ENCODE results near the gene UGGT2.
"Not testable (repeated sequence)": the region's sequence is repeated elsewhere in the genome, so short reads cannot be mapped to it uniquely, and the experiment has no call there.

Gene UGGT2

GRCh38 chr13:96046449-96047126 is 6.6 kb downstream of the UGGT2 start:
- DNase-seq (ENCODE audit: low read depth in 2 of 2), result not testable (repeated sequence)

- no peak for DNase-seq (ENCODE audit: low read depth in 2 of 2)
These were observed 9.0 kb downstream of the UGGT2 start for GRCh38 chr13:96044238-96044637.

DNA sequence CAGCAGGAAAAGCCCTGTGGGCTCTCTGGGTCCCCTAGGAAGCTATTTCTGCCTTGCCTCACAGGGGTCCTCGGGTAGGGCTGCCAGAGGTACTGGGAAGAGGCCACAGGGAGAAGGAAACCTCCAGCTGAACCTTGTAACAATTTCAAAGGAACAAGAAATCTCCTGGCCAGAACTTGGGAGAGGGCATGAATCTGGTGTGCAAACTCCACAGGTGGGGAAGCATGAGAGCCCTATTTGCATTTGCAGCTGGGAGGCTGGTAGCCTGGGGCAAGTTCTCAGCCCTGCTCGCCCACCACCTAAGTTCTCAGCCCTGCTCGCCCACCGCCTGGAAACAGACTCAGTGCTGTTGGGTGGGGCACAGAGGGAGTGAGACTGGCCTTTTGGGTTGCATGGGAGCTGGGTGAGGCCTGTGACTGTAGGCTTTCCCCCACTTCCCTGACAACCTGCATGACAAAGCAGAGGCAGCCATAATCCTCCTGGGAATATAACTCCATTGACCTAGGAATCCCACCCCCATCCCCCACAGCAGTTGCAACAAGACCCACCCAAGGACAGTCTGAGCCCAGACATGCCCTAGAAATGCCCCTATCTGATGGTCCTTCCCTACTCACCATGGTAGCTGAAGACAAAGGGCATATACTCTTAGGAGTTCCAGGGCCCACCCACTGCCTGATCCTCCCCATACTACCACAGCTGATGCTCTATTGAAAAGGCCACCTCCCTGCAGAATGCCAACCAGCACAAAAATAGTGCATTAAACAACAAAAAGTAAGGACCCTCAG is 11.7 kb downstream of the UGGT2 start:
- no peak for DNase-seq (ENCODE audit: low read depth in 2 of 2)

DNA sequence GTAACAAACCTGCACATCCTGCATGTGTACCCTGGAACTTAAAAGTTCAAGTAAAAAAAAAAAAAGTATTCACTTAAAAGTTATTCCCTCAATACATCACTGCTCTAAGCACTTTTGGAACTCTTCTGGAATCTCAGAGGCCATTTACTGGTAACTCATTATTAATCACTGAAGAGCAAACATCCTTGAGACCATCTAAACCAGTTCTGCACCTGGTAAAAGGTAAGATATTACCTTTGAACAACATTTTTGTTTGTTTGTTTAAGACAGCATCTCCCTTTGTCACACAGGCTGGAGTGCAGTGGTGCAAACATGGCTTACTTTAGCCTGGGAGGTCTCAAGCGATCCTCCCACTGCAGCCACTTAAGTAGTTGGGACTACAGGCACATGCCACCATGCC is 16.7 kb downstream of the UGGT2 start:
- no peak for DNase-seq (ENCODE audit: low read depth in 2 of 2)

GRCh38 chr13:96034662-96035061 is 18.5 kb downstream of the UGGT2 start:
- no peak for DNase-seq (ENCODE audit: low read depth in 2 of 2)

- no peak for DNase-seq (ENCODE audit: low read depth in 2 of 2)
These were observed 19.8 kb downstream of the UGGT2 start for GRCh38 chr13:96033220-96034015.

DNA sequence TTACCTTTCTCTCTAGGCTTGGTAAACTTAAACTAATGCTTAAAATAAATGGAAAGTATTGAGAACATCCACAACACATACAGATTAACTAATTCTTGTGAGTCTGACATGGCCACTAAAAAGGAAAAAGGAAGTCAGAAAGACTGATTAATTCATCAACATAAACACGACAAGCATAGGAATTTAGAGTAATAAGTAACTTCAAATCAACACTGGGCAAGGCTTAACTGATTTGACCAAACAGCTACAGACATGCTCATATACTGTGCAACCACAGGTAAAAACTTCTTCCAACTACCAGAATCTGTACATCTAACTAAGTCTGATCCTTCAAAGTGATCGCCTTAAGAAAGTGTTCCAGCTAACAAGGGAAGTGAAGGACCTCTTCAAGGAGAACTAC is 20.5 kb downstream of the UGGT2 start:
- DNase-seq (ENCODE audit: low read depth in 2 of 2), result no peak

DNA sequence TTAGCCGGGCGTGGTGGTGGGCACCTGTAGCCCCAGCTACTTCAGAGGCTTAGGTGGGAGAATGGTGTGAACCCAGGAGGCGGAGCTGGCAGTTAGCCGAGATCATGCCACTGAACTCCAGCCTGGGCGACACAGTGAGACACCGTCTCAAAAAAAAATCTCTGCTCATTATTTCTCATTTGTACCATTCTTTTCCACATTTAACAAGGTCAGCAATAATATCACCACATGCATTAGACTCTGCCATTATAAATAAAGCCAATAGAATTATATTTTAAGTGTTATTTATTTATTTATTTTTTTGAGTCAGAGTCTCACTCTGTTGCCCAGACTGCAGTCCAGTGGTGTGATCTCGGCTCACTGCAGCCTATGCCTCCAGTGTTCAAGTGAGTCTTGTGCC is 24.2 kb downstream of the UGGT2 start:
- DNase-seq (ENCODE audit: low read depth in 2 of 2), result no peak

- no peak for DNase-seq (ENCODE audit: low read depth in 2 of 2)
These were observed 25.7 kb downstream of the UGGT2 start for GRCh38 chr13:96027496-96027895.

GRCh38 chr13:96025283-96025682 is 27.9 kb downstream of the UGGT2 start:
- no peak for DNase-seq (ENCODE audit: low read depth in 2 of 2)

DNA sequence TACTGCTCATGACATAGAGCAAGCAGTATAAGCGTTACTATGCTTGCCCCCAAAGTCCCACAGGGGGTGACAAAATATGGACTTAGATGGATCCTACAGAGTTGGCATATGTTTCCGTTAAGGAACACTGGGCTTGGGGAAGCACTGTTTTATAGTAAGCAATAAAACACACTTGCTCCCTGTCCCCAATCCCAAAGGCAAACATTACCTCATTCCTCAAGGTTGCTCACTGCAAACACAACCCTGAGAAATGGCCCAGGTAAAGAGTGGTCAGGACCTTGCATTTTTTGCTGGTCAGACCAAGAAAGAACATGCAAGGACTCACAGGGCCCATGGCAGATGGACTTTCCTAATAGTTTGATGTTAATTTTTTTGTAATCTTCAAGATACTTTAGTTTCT is 32.3 kb downstream of the UGGT2 start:
- DNase-seq (ENCODE audit: low read depth in 2 of 2), result no peak

DNA sequence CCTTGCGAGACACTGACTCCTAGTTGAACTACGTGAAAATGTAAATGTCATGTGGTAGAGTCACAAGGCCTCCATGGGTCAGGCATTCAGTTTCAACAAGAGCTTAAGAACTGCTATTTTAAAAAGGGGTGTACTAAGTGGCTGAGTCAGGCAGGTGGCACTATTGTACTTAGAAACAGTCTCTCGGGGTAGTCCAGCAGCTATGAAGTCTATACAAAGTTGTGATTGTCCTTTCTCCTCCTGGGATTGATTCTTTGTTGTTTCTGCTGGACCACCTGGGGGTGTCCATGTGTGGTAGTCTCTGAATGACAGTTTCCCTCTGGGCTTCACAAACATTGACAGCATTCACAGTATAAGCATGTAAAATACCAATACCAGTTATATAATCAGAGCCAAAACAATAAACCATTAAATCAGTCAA is 33.0 kb downstream of the UGGT2 start:
- DNase-seq (ENCODE audit: low read depth in 2 of 2), result no peak

GRCh38 chr13:96018135-96018534 is 35.1 kb downstream of the UGGT2 start:
- no peak for DNase-seq (ENCODE audit: low read depth in 2 of 2)

GRCh38 chr13:96011291-96011872 is 41.8 kb downstream of the UGGT2 start:
- DNase-seq (ENCODE audit: low read depth in 2 of 2), result no peak

DNA sequence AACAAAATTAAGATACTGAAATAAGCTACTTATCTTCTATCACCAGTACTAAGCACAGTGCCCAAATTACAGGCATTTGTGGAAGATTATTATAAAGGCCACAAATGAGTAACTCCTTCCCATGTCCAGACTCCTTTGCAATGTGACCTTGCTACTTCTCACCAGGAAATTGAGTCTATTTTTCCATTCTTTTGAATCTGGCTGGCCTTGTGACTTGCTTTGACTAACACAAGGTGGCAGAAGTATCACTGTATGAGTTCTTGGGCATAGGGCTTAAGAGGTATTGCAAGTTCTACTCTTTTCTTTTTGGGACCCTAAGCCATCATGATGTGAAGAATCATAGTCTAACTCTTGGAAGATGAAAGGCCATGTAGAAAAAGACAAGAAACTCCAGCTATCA is 49.9 kb downstream of the UGGT2 start:
- DNase-seq (ENCODE audit: low read depth in 2 of 2), result no peak

DNA sequence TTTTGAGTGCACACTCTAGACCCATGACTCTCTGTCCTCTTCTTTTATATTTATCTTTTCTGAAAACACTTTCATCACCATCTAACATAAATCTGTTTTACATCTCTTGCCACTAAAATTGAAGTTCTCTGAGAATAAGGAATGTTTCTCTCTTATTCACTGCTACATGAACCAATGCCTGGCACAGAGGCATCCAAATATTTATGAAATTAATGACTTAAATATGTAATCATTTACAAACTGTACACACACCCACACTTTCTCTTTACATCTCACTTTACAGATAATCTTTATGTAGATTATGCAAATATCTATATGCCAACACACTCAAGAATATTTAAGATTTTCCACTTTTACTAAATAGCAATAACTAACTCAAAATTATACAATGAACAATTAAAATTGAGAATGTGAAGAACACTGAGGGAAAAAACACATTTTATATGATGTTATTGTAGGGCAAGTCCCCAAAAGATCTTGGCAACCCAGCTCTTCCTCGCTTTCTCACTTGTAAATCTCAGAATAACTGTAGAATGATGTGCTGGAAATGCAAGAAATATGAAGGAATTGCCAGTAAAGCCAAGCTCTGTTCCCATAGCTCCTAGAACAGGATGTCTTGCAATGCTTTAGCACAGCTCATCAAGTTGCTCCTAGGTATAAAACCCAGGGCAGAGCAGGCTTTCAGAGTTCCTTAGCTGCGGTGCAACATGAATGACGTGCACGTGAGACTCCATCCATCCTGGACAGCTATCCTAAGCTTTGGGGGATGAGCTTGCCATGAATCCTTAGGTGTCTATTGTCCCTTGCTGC is 50.7 kb downstream of the UGGT2 start:
- DNase-seq (ENCODE audit: low read depth in 2 of 2), result no peak

DNA sequence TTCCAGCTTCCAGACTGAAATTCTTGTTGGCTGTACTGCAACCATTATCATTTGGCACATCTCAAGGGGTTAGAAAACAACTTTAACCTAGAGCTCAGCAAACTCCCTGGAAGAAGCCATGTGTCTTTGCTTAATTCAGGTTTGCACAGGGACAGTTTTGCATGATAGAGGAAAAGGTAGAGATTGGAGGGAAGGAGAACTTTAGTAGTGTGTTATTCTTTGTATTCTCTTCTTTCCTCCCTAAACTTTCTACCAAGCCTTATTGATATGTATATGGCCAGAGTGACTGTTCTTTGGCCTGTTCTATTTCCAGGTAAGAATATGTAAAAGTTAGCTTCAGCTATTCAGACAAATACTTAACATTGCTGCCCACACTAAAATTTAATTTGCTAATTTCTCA is 53.1 kb downstream of the UGGT2 start:
- DNase-seq (ENCODE audit: low read depth in 2 of 2), result no peak

- DNase-seq (ENCODE audit: low read depth in 2 of 2), result no peak
These were observed 65.4 kb downstream of the UGGT2 start for GRCh38 chr13:95987841-95988240.

- DNase-seq (ENCODE audit: low read depth in 2 of 2), result no peak
These were observed 71.1 kb downstream of the UGGT2 start for GRCh38 chr13:95982144-95982543.

DNA sequence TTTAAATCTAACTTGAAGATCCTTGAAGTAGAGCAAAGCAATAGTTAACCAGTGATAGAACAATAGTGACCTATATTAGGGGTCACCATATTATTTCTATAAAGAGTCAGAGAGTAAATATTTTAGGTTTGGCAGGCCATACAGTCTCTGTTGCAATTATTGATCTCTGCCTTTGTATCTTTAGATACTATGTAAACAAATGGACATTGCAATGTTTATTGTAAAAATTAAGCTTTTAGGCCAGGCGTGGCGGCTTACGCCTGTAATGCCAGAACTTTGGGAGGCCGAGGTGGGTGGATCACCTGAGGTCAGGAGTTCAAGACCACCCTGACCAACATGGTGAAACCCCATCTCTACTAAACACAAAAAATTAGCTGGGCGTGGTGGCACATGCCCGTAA is 80.5 kb downstream of the UGGT2 start:
- DNase-seq (ENCODE audit: low read depth in 2 of 2), result not testable (repeated sequence)

GRCh38 chr13:95970878-95971277 is 82.3 kb downstream of the UGGT2 start:
- no peak for DNase-seq (ENCODE audit: low read depth in 2 of 2)
